Measurements from ENCODE around the gene SCARB1.

The SCARB1 gene

GRCh38 chr12:124762384-124762783 is 101.3 kb downstream of the SCARB1 start:
- Mint-ChIP-seq H3K27ac (peak overlapping the region; percentile 60), H3K4me3 (peak overlapping the region; percentile 47), H3K9me3 (no peaks in the 10 kb centered on the region), H3K36me3 (peaks cover 3% of the 10 kb centered on the region), H3K4me1 (peaks cover 44% of the 10 kb centered on the region), H3K27me3 (peaks cover 1% of the 10 kb centered on the region)

GRCh38 chr12:124761871-124762270 is 101.8 kb downstream of the SCARB1 start:
- Mint-ChIP-seq H3K4me1 (peaks cover 38% of the 10 kb centered on the region), H3K36me3 (peaks cover 4% of the 10 kb centered on the region), H3K27ac (no peak overlapping the region), H3K9me3 (no peaks in the 10 kb centered on the region), H3K27me3 (peaks cover 1% of the 10 kb centered on the region), H3K4me3 (peak overlapping the region; percentile 26)

GRCh38 chr12:124761056-124761455 is 102.6 kb downstream of the SCARB1 start:
- H3K4me1 Mint-ChIP-seq, result peaks cover 36% of the 10 kb centered on the region
- H3K9me3 Mint-ChIP-seq, result no peaks in the 10 kb centered on the region
- H3K27me3 Mint-ChIP-seq, result peaks cover 1% of the 10 kb centered on the region
- peak overlapping the region; percentile 62 for H3K4me3 Mint-ChIP-seq
- H3K27ac Mint-ChIP-seq, result peak overlapping the region; percentile 59
- peaks cover 4% of the 10 kb centered on the region for H3K36me3 Mint-ChIP-seq

- H3K36me3 Mint-ChIP-seq, result peaks cover 3% of the 10 kb centered on the region
- no peaks in the 10 kb centered on the region for H3K9me3 Mint-ChIP-seq
- peaks cover 37% of the 10 kb centered on the region for H3K4me1 Mint-ChIP-seq
- H3K4me3 Mint-ChIP-seq, result no peak overlapping the region
- no peak overlapping the region for H3K27ac Mint-ChIP-seq
- H3K27me3 Mint-ChIP-seq, result peaks cover 1% of the 10 kb centered on the region
Observed at GRCh38 chr12:124760560-124760959, 103.1 kb downstream of the SCARB1 start.

GRCh38 chr12:124759841-124760503 is 103.7 kb downstream of the SCARB1 start:
- Mint-ChIP-seq H3K27ac (peak overlapping the region; percentile 12), H3K4me3 (no peak overlapping the region), H3K9me3 (no peaks in the 10 kb centered on the region), H3K27me3 (peaks cover 4% of the 10 kb centered on the region), H3K36me3 (peaks cover 2% of the 10 kb centered on the region), H3K4me1 (peaks cover 42% of the 10 kb centered on the region)

GRCh38 chr12:124758266-124759220 is 105.1 kb downstream of the SCARB1 start:
- Mint-ChIP-seq H3K4me1 (peaks cover 40% of the 10 kb centered on the region), H3K9me3 (no peaks in the 10 kb centered on the region), H3K36me3 (peaks cover 2% of the 10 kb centered on the region), H3K27me3 (peaks cover 4% of the 10 kb centered on the region), H3K27ac (no peak overlapping the region), H3K4me3 (no peak overlapping the region)

- Mint-ChIP-seq H3K27me3 (peaks cover 6% of the 10 kb centered on the region), H3K27ac (no peak overlapping the region)
Observed at GRCh38 chr12:124757329-124757728, 106.3 kb downstream of the SCARB1 start.

GRCh38 chr12:124756760-124757159 is 106.9 kb downstream of the SCARB1 start:
- Mint-ChIP-seq H3K9me3 (no peaks in the 10 kb centered on the region), H3K4me3 (no peak overlapping the region), H3K27me3 (peaks cover 6% of the 10 kb centered on the region), H3K27ac (no peak overlapping the region), H3K4me1 (peaks cover 23% of the 10 kb centered on the region), H3K36me3 (peaks cover 2% of the 10 kb centered on the region)

More at GRCh38 chr12:124757329-124757728, 106.3 kb downstream of the SCARB1 start:
- Mint-ChIP-seq H3K4me1 (peaks cover 28% of the 10 kb centered on the region), H3K4me3 (no peak overlapping the region), H3K9me3 (no peaks in the 10 kb centered on the region), H3K36me3 (peaks cover 2% of the 10 kb centered on the region)

- no peaks in the 10 kb centered on the region for H3K9me3 Mint-ChIP-seq
- H3K27ac Mint-ChIP-seq, result no peak overlapping the region
- H3K27me3 Mint-ChIP-seq, result peaks cover 6% of the 10 kb centered on the region
- H3K4me3 Mint-ChIP-seq, result no peak overlapping the region
- H3K4me1 Mint-ChIP-seq, result peaks cover 17% of the 10 kb centered on the region
- peaks cover 2% of the 10 kb centered on the region for H3K36me3 Mint-ChIP-seq
Observed at GRCh38 chr12:124756166-124756565, 107.5 kb downstream of the SCARB1 start.

- peaks cover 2% of the 10 kb centered on the region for H3K36me3 Mint-ChIP-seq
- no peak overlapping the region for H3K27ac Mint-ChIP-seq
- H3K4me3 Mint-ChIP-seq, result no peak overlapping the region
- peaks cover 13% of the 10 kb centered on the region for H3K4me1 Mint-ChIP-seq
- no peaks in the 10 kb centered on the region for H3K9me3 Mint-ChIP-seq
- H3K27me3 Mint-ChIP-seq, result peaks cover 6% of the 10 kb centered on the region
Observed at GRCh38 chr12:124755801-124756148, 107.9 kb downstream of the SCARB1 start.

GRCh38 chr12:124754949-124755800 is 108.5 kb downstream of the SCARB1 start:
- H3K36me3 Mint-ChIP-seq, result peaks cover 2% of the 10 kb centered on the region
- H3K9me3 Mint-ChIP-seq, result no peaks in the 10 kb centered on the region
- H3K4me1 Mint-ChIP-seq, result peaks cover 13% of the 10 kb centered on the region
- H3K27me3 Mint-ChIP-seq, result peaks cover 7% of the 10 kb centered on the region
- H3K4me3 Mint-ChIP-seq, result no peak overlapping the region
- H3K27ac Mint-ChIP-seq, result no peak overlapping the region

- Mint-ChIP-seq H3K4me3 (no peak overlapping the region), H3K4me1 (peaks cover 12% of the 10 kb centered on the region), H3K27ac (no peak overlapping the region), H3K9me3 (no peaks in the 10 kb centered on the region), H3K36me3 (peaks cover 2% of the 10 kb centered on the region), H3K27me3 (peaks cover 7% of the 10 kb centered on the region)
Observed at GRCh38 chr12:124754491-124754890, 109.2 kb downstream of the SCARB1 start.

- peaks cover 10% of the 10 kb centered on the region for H3K4me1 Mint-ChIP-seq
- no peak overlapping the region for H3K4me3 Mint-ChIP-seq
- H3K27ac Mint-ChIP-seq, result no peak overlapping the region
- peaks cover 7% of the 10 kb centered on the region for H3K27me3 Mint-ChIP-seq
- H3K9me3 Mint-ChIP-seq, result no peaks in the 10 kb centered on the region
- peaks cover 2% of the 10 kb centered on the region for H3K36me3 Mint-ChIP-seq
Observed at GRCh38 chr12:124753993-124754392, 109.7 kb downstream of the SCARB1 start.

GRCh38 chr12:124753228-124753591 is 110.5 kb downstream of the SCARB1 start:
- Mint-ChIP-seq H3K9me3 (no peaks in the 10 kb centered on the region), H3K27ac (no peak overlapping the region), H3K36me3 (peaks cover 2% of the 10 kb centered on the region), H3K27me3 (peaks cover 7% of the 10 kb centered on the region), H3K4me3 (no peak overlapping the region), H3K4me1 (peaks cover 10% of the 10 kb centered on the region)

- peaks cover 2% of the 10 kb centered on the region for H3K36me3 Mint-ChIP-seq
- peaks cover 8% of the 10 kb centered on the region for H3K4me1 Mint-ChIP-seq
- no peaks in the 10 kb centered on the region for H3K9me3 Mint-ChIP-seq
- peaks cover 7% of the 10 kb centered on the region for H3K27me3 Mint-ChIP-seq
- H3K4me3 Mint-ChIP-seq, result no peak overlapping the region
- no peak overlapping the region for H3K27ac Mint-ChIP-seq
Observed at GRCh38 chr12:124752437-124753227, 111.0 kb downstream of the SCARB1 start.
